Astrocyte (in vitro differentiated cells and primary cell): Measurements from ENCODE around the gene UNC79. TPM values are rescaled to one million over a fixed set of nuclear protein-coding genes. Genes with fewer than 3 reads are reported as not detected.

Source experiments
- DNase-seq: peaks from one replicate; pipeline ENCODE4 v3.0.0-alpha.2; 2010; ENCODE audit warnings: low read depth
- FAIRE-seq: peaks from 2 replicates; lab custom pipeline; 2011; peaks lifted over from hg19 to GRCh38; lab: Jason Lieb, UNC
- H2AFZ ChIP-seq: 2 replicates; pipeline ENCODE4 v1.6.0; 2012; ENCODE audit warnings: low read depth, low read length, inconsistent platforms
- H3K27ac ChIP-seq: 2 replicates; pipeline ENCODE4 v1.5.1; 2011; ENCODE audit warnings: low read depth, low read length, inconsistent platforms
- H3K27me3 ChIP-seq: 2 replicates; pipeline ENCODE4 v1.6.0; 2011; ENCODE audit warnings: low read length, inconsistent platforms; ENCODE audit not compliant: insufficient read depth
- H3K36me3 ChIP-seq: 2 replicates; pipeline ENCODE4 v1.5.1; 2011; ENCODE audit warnings: low read length, inconsistent platforms; ENCODE audit not compliant: insufficient read depth
- H3K4me1 ChIP-seq: 2 replicates; pipeline ENCODE4 v1.5.1; 2011; ENCODE audit warnings: low read length, inconsistent platforms; ENCODE audit not compliant: insufficient read depth
- H3K4me2 ChIP-seq: 2 replicates; pipeline ENCODE4 v1.6.0; 2012; ENCODE audit warnings: low read length, inconsistent platforms
- H3K4me3 ChIP-seq: 2 replicates; pipeline ENCODE4 v1.5.1; 2011; ENCODE audit warnings: low read depth, mild to moderate bottlenecking, low read length, inconsistent platforms; ENCODE audit not compliant: insufficient read depth
- H3K79me2 ChIP-seq: 2 replicates; pipeline ENCODE4 v1.6.0; 2012; ENCODE audit warnings: mild to moderate bottlenecking, low read length, inconsistent platforms; ENCODE audit not compliant: insufficient read depth
- H3K9ac ChIP-seq: 2 replicates; pipeline ENCODE4 v1.6.0; 2012; ENCODE audit warnings: mild to moderate bottlenecking, low read length, inconsistent platforms
- H3K9me3 ChIP-seq: 2 replicates; pipeline ENCODE4 v1.5.1; 2012; ENCODE audit warnings: low read depth, mild to moderate bottlenecking, low read length, inconsistent platforms; ENCODE audit not compliant: insufficient read depth
- H4K20me1 ChIP-seq: 2 replicates; pipeline ENCODE4 v1.6.0; 2012; ENCODE audit warnings: low read length, inconsistent platforms; ENCODE audit not compliant: insufficient read depth
- H3K27ac Mint-ChIP-seq: one replicate; pipeline ENCODE4 v1.8.0; 2021; ENCODE audit warnings: mild to moderate bottlenecking, mixed read lengths; ENCODE audit not compliant: unreplicated experiment
- H3K27me3 Mint-ChIP-seq: one replicate; pipeline ENCODE4 v1.8.0; 2021; ENCODE audit warnings: low read depth, mixed read lengths; ENCODE audit not compliant: unreplicated experiment
- H3K36me3 Mint-ChIP-seq: one replicate; pipeline ENCODE4 v1.8.0; 2021; ENCODE audit warnings: low read depth, mixed read lengths; ENCODE audit not compliant: unreplicated experiment
- H3K4me1 Mint-ChIP-seq: one replicate; pipeline ENCODE4 v1.8.0; 2021; ENCODE audit warnings: low read depth, mixed read lengths; ENCODE audit not compliant: unreplicated experiment
- H3K4me3 Mint-ChIP-seq: one replicate; pipeline ENCODE4 v1.8.0; 2021; ENCODE audit warnings: mild to moderate bottlenecking, moderate library complexity, mixed read lengths; ENCODE audit not compliant: unreplicated experiment
- H3K9me3 Mint-ChIP-seq: one replicate; pipeline ENCODE4 v1.8.0; 2021; ENCODE audit warnings: mild to moderate bottlenecking, mixed read lengths; ENCODE audit not compliant: unreplicated experiment
- EZH2 ChIP-seq: IDR thresholded peaks from 2 replicates; pipeline ENCODE4 v1.6.1; 2012; ENCODE audit warnings: mild to moderate bottlenecking, low read length, inconsistent platforms; ENCODE audit not compliant: insufficient read depth
- total RNA-seq: library from RNA; stranded (reverse); gene quantifications from 2 replicates; pipeline ENCODE4 v1.2.1, GENCODE V29; 2021
- TF ChIP-seq, protein P1 (sequence below): IDR thresholded peaks from 2 replicates; pipeline ENCODE4 v1.5.1; 2011; ENCODE audit warnings: low read depth, mild to moderate bottlenecking, inconsistent platforms, low read length, moderate library complexity; ENCODE audit not compliant: insufficient read depth

The UNC79 gene
- total RNA-seq, 1 donor from 2014 or later: 0.66 TPM

DNA sequence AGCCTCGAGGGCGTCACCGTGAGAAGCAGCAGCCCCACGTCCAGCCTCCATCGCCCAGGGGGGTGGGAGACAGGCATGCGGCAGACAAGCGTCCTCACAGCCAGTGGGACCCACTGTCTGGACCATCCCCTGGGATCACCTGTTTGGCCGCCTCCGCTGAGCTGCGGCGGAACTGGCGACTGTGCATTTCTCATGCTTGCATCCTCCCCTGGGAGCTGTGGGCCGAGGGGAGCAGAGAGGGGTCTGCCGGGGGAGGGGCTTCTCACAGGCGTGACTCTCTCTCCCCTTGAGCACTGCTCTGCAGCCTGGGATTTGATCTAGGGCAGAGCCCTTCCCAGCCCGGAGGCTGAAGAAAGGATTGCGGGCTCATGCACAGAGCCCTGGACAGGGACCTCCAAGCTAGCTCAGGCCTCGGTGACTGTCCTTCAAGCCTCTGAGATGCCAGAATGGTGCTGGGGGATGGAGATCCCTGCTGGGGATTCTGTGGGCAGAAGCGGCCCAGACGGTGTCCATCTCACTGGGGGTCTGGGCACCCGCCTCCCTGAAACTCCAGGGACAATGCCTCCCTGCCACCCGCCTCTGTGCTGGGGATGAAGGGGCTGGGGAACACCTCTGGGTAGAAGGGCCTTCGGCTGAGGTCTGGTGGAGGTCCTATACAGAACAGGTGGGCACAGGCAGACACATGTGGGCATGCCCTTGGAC is 296.5 kb downstream of the UNC79 start:
- no peaks in the 10 kb centered on the region for H3K36me3 ChIP-seq
- FAIRE-seq (no peak), DNase-seq (no peak)
- no peaks in the 10 kb centered on the region for H3K9me3 ChIP-seq
- peaks cover 20% of the 10 kb centered on the region for H3K27me3 Mint-ChIP-seq
- peaks cover 3% of the 10 kb centered on the region for H3K9me3 Mint-ChIP-seq
- H4K20me1 ChIP-seq: no peaks in the 10 kb centered on the region
- H3K36me3 Mint-ChIP-seq: no peaks in the 10 kb centered on the region
- no peak overlapping the region for H2AFZ ChIP-seq
- H3K27ac ChIP-seq: no peak overlapping the region
- H3K4me1 Mint-ChIP-seq: peaks cover 3% of the 10 kb centered on the region
- H3K4me3 Mint-ChIP-seq: peak overlapping the region; percentile 21
- no peaks in the 10 kb centered on the region for H3K4me1 ChIP-seq
- TF ChIP-seq EZH2: no peak
- TF ChIP-seq, protein P1, sequence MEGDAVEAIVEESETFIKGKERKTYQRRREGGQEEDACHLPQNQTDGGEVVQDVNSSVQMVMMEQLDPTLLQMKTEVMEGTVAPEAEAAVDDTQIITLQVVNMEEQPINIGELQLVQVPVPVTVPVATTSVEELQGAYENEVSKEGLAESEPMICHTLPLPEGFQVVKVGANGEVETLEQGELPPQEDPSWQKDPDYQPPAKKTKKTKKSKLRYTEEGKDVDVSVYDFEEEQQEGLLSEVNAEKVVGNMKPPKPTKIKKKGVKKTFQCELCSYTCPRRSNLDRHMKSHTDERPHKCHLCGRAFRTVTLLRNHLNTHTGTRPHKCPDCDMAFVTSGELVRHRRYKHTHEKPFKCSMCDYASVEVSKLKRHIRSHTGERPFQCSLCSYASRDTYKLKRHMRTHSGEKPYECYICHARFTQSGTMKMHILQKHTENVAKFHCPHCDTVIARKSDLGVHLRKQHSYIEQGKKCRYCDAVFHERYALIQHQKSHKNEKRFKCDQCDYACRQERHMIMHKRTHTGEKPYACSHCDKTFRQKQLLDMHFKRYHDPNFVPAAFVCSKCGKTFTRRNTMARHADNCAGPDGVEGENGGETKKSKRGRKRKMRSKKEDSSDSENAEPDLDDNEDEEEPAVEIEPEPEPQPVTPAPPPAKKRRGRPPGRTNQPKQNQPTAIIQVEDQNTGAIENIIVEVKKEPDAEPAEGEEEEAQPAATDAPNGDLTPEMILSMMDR: no peak
- H3K4me2 ChIP-seq: no peak overlapping the region
- no peak overlapping the region for H3K27ac Mint-ChIP-seq
- no peak overlapping the region for H3K9ac ChIP-seq
- H3K4me3 ChIP-seq: no peak overlapping the region
- H3K27me3 ChIP-seq: peaks cover 2% of the 10 kb centered on the region
- no peaks in the 10 kb centered on the region for H3K79me2 ChIP-seq

DNA sequence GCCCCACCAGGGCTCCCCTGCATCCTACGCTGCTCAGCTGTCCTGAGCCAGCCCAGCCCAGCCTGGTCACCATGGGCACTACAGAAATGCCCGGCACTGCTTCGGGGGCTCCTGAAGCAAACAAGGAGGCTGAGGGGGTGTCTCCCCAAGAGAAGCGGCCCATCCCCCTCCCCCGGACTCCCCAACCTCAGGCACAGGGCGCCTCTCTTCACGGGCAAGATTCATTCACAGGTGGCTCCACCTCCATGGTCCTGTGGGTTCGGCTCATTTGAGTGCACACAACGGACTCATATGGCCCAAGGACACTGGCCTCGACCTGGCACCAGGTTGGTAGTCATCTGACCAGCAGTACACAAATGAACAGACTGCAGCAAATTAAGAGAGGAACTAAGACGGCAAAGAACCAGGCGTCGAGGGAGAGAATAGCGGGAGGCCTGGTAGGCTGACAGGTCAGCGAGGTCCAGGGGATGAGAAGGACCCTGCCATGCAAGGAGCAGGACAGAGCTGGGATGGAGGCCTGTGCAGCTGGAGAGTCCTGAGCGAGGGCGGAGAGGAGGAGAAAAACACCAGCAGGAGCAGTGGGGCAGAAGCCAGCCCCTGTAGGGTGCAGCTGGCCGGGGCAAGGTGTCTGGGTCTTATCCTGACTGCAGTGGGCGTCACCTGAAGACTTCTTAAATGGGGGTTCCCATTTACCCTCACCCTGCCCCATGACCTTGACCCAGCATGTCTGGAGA is 297.3 kb downstream of the UNC79 start:
- H3K9ac ChIP-seq: no peak overlapping the region
- peaks cover 2% of the 10 kb centered on the region for H3K27me3 ChIP-seq
- H3K36me3 Mint-ChIP-seq: no peaks in the 10 kb centered on the region
- H3K4me3 Mint-ChIP-seq: no peak overlapping the region
- H3K4me1 ChIP-seq: no peaks in the 10 kb centered on the region
- H3K27me3 Mint-ChIP-seq: peaks cover 20% of the 10 kb centered on the region
- H3K27ac ChIP-seq: no peak overlapping the region
- no peak overlapping the region for H3K4me3 ChIP-seq
- DNase-seq (no peak), FAIRE-seq (no peak)
- TF ChIP-seq, protein P1: no peak
- no peak for TF ChIP-seq EZH2
- no peaks in the 10 kb centered on the region for H3K36me3 ChIP-seq
- H3K27ac Mint-ChIP-seq: no peak overlapping the region
- no peaks in the 10 kb centered on the region for H3K9me3 ChIP-seq
- no peaks in the 10 kb centered on the region for H3K79me2 ChIP-seq
- no peaks in the 10 kb centered on the region for H4K20me1 ChIP-seq
- H3K4me1 Mint-ChIP-seq: peaks cover 2% of the 10 kb centered on the region
- H2AFZ ChIP-seq: no peak overlapping the region
- peaks cover 3% of the 10 kb centered on the region for H3K9me3 Mint-ChIP-seq
- no peak overlapping the region for H3K4me2 ChIP-seq

DNA sequence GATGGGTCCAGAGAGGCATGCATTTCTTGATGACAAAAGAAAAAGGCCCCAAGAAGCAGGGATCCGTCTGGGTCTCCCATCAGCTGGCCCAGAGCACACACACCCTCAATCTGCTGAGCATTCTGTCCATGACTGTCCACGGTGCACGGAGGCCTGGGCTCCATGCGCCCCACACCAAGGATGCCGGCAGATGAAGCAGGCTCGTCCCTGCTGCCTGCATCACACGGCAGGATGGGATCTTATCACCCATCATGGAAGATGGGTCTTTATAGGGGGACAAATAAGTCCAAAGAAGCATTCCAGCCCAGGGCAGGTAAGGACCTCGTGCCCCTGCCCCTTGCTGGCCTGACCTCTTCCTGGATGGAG is 297.9 kb downstream of the UNC79 start:
- Mint-ChIP-seq H3K4me3 (no peak overlapping the region), H3K9me3 (peaks cover 3% of the 10 kb centered on the region), H3K27me3 (peaks cover 20% of the 10 kb centered on the region), H3K27ac (no peak overlapping the region), H3K4me1 (no peaks in the 10 kb centered on the region), H3K36me3 (no peaks in the 10 kb centered on the region)
- Histone ChIP-seq H3K4me1 (no peaks in the 10 kb centered on the region), H2AFZ (no peak overlapping the region), H3K9ac (no peak overlapping the region), H3K4me3 (no peak overlapping the region), H3K79me2 (no peaks in the 10 kb centered on the region), H3K27me3 (peaks cover 2% of the 10 kb centered on the region), H3K9me3 (no peaks in the 10 kb centered on the region), H3K36me3 (no peaks in the 10 kb centered on the region), H4K20me1 (no peaks in the 10 kb centered on the region), H3K27ac (no peak overlapping the region), H3K4me2 (no peak overlapping the region)
- FAIRE-seq (no peak), DNase-seq (no peak)
- TF ChIP-seq, protein P1: no peak
- TF ChIP-seq EZH2: no peak
